ENCODE results near the gene TACC2.

TACC2 gene

GRCh38 chr10:122301055-122301810, 312.3 kb downstream of the TACC2 start:
- DNase-seq: no peak

DNA sequence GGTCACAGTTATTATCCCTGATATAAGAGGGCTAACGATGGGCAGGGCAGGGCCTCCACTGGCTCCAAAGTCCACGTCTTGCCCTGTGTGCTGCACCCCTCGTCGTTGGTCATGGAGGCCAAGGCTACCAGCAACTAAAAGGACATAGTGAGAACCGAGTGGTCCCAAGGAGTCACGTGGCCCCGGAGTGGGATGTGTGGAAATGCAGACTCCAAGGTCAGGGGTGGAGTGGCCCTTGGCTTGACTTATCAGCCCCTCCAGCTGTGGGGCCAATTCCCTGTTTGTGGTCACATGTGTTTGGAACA, 312.8 kb downstream of the TACC2 start:
- DNase-seq: no peak

DNA sequence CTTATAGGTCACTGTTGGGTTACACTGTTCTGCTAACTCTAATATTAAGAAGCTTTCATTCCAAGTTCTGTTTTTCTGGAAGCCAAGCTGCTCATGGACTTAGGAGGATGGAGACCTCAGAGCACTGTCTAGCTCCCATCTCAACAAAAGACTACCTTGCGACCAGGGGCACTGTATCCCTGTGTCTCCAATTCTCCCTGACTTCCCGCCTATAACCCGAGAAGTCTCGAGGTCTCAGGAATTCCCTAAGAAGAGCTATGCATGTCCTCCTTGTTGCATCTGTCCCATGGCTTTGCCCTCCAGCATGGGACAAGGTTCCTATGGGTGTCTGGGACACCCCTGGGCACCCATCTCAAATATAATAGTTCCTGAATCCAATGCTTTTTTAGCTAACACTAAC, 313.4 kb downstream of the TACC2 start:
- DNase-seq: no peak

- DNase-seq: no peak
These were observed 314.5 kb downstream of the TACC2 start for GRCh38 chr10:122303271-122304053.
